GM18520 (cell line): Measurements from ENCODE around the gene NAA60.
"Not testable (repeated sequence)": the region's sequence is repeated elsewhere in the genome, so short reads cannot be mapped to it uniquely, and the experiment has no call there.

ENCODE experiments used
- ATAC-seq: cut with Tn5 transposase; IDR thresholded peaks from one replicate; pipeline ENCODE4 v1.9.1; 2021; ENCODE audit not compliant: unreplicated experiment

NAA60 gene

GRCh38 chr16:3461151-3461550 is 17.7 kb downstream of the NAA60 start:
- no peak for ATAC-seq

DNA sequence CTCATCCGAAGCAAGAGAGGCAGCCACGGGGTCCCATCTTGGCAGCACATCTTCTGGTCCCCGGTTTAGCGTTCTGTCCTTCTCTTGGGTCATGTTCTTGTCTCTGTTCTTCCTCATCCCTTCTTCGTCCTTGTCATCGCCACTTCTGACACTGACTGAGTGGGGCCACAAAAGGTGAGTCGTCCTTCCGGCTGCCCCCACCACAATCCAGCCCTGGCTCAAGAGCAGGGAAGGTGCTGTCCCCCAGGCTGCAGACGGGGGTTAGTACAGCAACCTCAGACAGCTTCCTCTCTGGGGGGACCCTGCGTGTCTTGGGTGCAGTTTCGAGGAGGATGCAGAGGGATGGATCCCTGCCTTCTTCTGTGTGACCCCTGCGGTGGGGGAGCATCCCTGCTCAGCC is 21.8 kb downstream of the NAA60 start:
- no peak for ATAC-seq

DNA sequence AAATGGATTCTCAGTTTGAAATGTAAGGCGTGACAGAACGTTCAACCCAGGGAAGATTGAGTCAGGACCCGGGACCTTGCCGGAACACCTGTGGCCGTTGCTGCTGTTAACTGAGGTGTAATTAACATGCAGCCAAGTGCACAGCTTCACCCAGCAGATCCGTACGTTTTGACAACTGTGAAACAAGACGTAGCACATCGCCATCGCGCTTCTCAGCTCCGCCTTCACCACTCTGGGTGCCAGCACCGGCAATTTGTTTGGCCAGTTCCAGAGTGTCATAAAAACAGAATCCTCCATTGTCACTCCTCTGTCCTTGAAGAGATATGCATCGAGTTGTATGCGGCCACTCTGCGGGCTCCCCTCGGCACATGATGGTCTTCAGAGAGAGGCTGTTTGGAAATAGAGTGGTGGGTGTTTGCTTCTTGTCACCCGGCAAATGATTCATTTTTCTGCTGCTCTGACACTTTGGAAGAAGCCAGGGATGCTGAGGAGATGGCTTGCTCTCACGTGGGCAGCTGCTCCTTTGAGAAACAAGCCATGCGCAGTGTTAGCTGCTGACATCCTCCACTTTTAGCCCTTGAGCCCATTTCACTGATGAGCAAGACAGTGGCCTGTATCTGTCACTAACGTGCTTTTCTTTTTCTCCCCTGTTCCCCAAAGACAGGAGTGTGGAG is 22.6 kb downstream of the NAA60 start:
- ATAC-seq, result no peak

DNA sequence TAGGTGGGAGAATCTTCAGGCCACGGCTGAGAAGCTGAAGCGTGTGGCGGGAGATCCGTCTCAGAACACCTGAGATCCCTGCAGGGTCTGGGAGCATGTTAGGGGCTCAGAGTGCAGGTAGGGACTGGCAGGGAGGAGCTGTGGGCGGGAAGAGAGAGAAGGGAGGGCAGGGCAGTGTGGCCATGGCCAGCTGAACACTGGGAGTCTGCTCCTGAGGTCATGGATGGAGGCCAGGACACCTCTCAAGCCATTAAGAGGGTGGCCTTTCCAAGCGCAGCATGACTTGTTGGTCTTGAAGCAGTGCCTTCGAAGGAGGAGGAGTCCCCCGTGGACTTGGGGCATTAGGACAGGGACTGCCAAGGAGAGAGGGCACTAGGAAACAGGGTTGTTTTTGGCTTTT is 23.7 kb downstream of the NAA60 start:
- no peak for ATAC-seq

GRCh38 chr16:3467921-3468320 is 24.4 kb downstream of the NAA60 start:
- no peak for ATAC-seq

GRCh38 chr16:3468501-3468900 is 25.0 kb downstream of the NAA60 start:
- ATAC-seq, result no peak

DNA sequence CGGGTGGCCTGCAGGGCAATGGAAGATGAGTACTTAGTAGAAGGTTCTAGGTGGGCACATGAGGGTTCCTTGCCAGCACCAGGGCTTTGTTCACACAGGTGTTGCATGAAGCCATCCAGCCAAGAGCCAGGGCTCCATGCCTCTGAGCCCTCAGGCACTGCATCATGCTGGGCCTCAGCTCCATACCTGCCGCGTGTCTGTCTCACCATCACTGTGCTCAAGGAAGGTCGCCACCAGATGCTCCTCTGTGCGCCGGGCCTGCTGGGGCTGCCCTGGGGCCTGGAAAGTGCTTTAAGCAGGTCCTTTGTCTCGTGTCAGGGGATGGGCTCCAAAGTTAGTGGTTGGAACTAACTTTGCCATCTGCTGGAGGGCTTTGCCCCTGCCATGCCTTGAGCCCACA is 26.3 kb downstream of the NAA60 start:
- ATAC-seq, result no peak

- ATAC-seq, result no peak
Observed at GRCh38 chr16:3470723-3471122, 27.2 kb downstream of the NAA60 start.

GRCh38 chr16:3471518-3472176 is 28.2 kb downstream of the NAA60 start:
- no peak for ATAC-seq

GRCh38 chr16:3472878-3473595 is 29.6 kb downstream of the NAA60 start:
- ATAC-seq, result no peak

- ATAC-seq, result not testable (repeated sequence)
Observed at GRCh38 chr16:3473596-3473943, 30.1 kb downstream of the NAA60 start.

DNA sequence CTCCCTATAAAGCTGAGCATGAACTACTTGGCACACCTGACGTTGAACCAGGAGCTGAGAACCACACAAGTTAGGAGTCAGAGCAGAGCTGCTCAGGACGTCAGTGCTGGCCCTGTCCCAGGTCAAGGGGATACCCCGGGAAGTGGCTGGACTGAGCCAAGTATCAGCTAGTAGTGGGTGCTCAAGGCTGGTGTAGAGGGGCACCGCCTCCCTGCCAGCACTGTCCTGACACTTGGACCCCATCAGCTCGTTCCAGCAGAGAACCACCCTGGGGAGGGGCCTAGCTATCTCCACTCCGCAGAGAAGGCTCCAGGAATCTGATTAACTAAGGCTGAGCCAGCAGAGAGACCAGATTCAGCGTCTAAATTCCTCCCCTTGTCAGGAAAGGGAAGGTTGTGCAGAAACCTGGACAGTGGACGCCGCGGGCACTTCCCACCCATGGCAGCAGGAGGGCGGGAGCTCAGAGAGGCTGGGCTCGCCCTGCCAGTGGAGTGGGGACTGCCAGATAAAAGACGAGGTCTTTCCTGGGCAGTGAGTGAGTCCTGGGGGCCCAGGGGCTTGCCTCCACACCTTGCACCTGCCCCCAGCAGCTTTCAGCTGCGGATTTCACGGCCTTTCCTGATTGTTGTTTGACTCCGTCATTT is 30.8 kb downstream of the NAA60 start:
- ATAC-seq, result no peak

DNA sequence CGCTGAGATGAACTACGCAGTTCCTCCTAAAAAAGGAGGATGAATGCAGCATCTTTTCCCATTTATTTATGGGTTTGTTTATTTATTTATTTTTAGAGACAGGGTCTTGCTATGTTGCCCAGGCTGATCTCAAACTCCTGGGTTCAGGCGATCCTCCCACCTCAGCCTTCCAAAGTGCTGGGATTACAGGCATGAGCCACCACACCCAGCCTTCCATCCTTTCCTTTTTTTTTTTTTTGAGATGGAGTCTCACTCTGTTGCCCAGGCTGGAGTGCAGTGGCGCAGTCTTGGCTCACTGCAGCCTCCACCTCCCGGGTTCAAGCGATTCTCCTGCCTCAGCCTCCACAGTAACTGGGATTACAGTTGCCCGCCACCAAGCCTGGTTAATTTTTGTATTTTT is 31.4 kb downstream of the NAA60 start:
- not testable (repeated sequence) for ATAC-seq

DNA sequence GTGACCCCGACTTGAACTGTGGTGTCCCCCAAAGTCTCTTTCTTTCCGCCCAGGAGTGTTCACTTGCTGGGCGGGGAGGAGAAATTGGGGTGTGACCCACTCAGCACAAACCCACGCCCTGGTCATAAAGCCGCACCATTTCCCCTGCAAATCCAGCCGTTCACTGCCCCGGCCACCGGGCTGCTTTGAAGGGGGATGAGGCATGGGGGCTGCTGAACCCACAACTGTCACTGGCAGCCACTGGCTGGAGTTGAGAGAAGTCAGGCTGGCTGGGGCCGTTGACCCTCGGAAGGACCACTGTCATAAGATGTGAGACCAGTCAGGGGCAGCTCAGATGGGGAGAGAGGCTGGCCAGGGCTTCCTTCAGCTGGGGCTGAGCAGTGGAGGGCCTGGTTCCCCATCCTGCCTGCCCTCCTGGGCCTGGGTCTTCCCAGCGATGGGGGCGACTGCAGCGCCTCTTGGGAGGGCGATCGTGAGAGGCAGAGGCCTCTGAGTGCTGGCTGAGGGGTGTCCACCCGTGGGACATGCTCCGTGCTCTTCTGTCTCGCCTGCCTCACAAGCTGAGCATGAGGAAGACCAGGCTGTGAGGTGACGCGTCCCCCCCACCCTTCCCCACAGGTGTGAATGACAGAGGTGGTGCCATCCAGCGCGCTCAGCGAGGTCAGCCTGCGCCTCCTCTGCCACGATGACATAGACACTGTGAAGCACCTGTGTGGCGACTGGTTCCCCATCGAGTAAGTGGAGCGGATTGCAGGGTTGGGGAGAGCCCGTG is 32.3 kb downstream of the NAA60 start:
- no peak for ATAC-seq

DNA sequence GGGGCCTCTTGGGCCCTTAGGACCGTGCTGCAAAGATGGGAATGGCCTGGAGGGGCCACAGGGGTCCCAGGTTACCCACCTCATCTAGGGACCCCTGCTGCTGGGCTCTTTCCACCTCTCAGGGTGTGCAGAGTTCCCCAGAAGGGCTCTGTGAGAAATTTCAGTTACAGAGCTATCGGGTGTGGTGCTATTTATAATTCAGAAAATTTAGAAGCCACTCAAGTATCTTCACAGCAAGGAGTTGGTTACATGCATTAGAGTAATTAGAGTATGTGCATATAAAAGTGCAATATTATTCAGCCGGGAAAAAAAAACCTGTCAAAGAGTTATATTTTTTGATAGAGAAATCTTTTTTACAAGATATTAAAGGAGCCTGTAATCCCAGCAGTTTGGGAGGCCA is 32.9 kb downstream of the NAA60 start:
- no peak for ATAC-seq

DNA sequence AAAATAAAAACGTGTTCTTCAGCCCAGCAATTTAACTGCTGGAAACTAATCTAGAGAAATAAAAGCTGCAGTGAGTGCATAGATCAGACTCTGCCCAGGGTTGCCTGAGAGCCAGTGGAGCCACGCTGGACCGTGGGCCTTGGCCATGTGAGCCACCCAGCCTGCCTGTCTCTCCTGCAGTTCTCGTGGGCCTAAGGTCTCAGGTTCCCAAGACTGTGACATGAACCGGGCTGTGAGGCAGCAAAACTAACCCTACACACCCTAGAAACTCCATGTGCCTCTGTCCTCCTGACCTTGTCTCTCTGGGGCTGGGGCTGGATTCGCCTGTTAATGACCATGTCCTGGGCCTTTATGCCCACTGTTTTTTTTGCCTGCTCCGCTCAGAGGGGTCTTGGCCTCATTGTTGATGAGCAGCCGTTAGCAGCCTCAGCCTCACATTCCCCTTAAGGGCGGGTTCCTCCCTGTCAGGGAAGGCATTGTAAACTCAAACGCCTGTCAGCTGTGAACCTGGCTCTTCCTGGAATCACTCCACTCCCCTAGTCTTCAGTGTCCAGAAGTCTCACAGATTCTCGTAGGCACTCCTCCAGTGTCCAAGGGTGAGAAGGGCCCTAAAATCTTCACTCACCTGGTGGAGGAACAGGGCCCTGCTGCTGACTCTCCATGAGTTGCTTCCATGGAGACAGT is 34.9 kb downstream of the NAA60 start:
- ATAC-seq, result no peak

DNA sequence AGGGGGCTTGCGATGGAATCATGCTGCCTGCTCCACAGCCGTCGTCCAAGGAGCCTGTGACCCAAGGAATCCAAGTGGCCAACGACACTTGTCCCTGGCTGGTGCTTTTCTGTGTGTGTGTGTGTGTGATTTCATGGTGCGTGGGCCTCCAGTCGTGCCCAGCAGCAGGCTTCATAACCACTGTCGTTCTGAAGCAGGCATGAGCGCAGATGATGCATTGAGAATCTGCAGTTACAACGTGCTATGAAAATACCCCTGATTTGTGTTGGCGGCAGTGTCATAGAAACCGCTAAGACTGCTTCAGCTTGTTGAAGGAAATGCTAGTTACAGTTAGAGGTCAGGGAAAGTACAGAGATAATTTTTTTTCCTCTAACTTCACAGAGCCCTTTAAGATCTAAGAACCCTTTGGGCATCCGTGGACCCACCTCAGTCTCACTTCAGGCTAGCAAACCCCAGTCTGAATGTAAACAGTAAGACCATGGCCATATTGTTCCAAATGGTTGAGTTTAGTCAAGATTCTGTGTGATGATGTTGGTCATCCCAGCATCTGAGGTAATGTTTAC is 36.3 kb downstream of the NAA60 start:
- ATAC-seq, result no peak

GRCh38 chr16:3480901-3481695 is 37.6 kb downstream of the NAA60 start:
- ATAC-seq, result no peak
